HepG2 (cell line): ENCODE data around the gene SHISA7. TPM values are rescaled to one million over a fixed set of nuclear protein-coding genes. Genes with fewer than 3 reads are reported as not detected.

Source experiments
- CEBPG ChIP-seq: IDR thresholded peaks from 2 replicates; pipeline ENCODE4 v1.6.1; 2016
- ELF1 ChIP-seq: sonication (generic); formaldehyde crosslinking; IDR thresholded peaks from 2 replicates; pipeline ENCODE4 v1.4.0; 2020; ENCODE audit warnings: missing genetic modification reagents
- HES4 ChIP-seq: sonication (generic); formaldehyde crosslinking; IDR thresholded peaks from 2 replicates; pipeline ENCODE4 v1.9.0; 2021; ENCODE audit warnings: mild to moderate bottlenecking, missing genetic modification reagents, borderline replicate concordance
- HMG20A ChIP-seq: IDR thresholded peaks from 2 replicates; pipeline ENCODE4 v1.6.1; 2016; ENCODE audit warnings: borderline replicate concordance
- HOXA7 ChIP-seq: sonication (generic); formaldehyde crosslinking; IDR thresholded peaks from 2 replicates; pipeline ENCODE4 v1.8.1; 2022; ENCODE audit warnings: mild to moderate bottlenecking, missing genetic modification reagents, moderate library complexity
- TIGD3 ChIP-seq: sonication (generic); formaldehyde crosslinking; IDR thresholded peaks from 2 replicates; pipeline ENCODE4 v1.5.1; 2020; ENCODE audit warnings: mild to moderate bottlenecking, missing genetic modification reagents, borderline replicate concordance
- ZBTB37 ChIP-seq: sonication (generic); formaldehyde crosslinking; IDR thresholded peaks from 2 replicates; pipeline ENCODE4 v1.4.0; 2020; ENCODE audit warnings: mild to moderate bottlenecking, missing genetic modification reagents
- ZBTB39 ChIP-seq: sonication (generic); formaldehyde crosslinking; IDR thresholded peaks from 2 replicates; pipeline ENCODE4 v1.5.0; 2020; ENCODE audit warnings: missing genetic modification reagents
- ZBTB40 ChIP-seq, 2 experiments: fragments of 450-650 bp in 1 of 2; sonication (generic) in 1 of 2; formaldehyde crosslinking in 1 of 2; IDR thresholded peaks; 2 replicates each; pipeline versions ENCODE4 v1.6.1 to v1.8.0; 2016 to 2022; ENCODE audit warnings: antibody characterized with exemption in 1 of 2, mild to moderate bottlenecking in 1 of 2, missing genetic modification reagents in 1 of 2
- ZFP36L2 ChIP-seq: sonication (generic); formaldehyde crosslinking; IDR thresholded peaks from 2 replicates; pipeline ENCODE4 v1.4.0; 2020; ENCODE audit warnings: missing genetic modification reagents
- ZNF383 ChIP-seq: sonication (generic); formaldehyde crosslinking; IDR thresholded peaks from 2 replicates; pipeline ENCODE4 v1.4.0; 2020; ENCODE audit warnings: missing genetic modification reagents, mild to moderate bottlenecking, borderline replicate concordance
- ZNF550 ChIP-seq: sonication (generic); formaldehyde crosslinking; IDR thresholded peaks from 2 replicates; pipeline ENCODE4 v1.4.0; 2020; ENCODE audit warnings: mild to moderate bottlenecking, missing genetic modification reagents, borderline replicate concordance
- ZNF816 ChIP-seq: sonication (generic); formaldehyde crosslinking; IDR thresholded peaks from 2 replicates; pipeline ENCODE4 v1.8.0; 2022; ENCODE audit warnings: missing genetic modification reagents, mild to moderate bottlenecking, borderline replicate concordance
- ZNF878 ChIP-seq: sonication (generic); formaldehyde crosslinking; IDR thresholded peaks from 2 replicates; pipeline ENCODE4 v1.8.1; 2023; ENCODE audit warnings: mild to moderate bottlenecking, missing genetic modification reagents, moderate library complexity
- polyA plus RNA-seq, 8 experiments: library from polyadenylated mRNA; depleted of rRNA in 3 of 8; stranded (reverse) in 7 of 8; unstranded in 1 of 8; fragments of >200 nt; fragmentation: Illumina TruSeq in 4 of 8; extraction: Trizol in 4 of 8; gene quantifications; 2 replicates each; pipeline versions ENCODE4 v1.2.1 to v1.2.3, GENCODE V29; 2011 to 2016; ENCODE audit warnings: low read depth in 4 of 8, missing spikeins in 1 of 8, mixed read lengths in 1 of 8; ENCODE audit not compliant: insufficient read depth in 1 of 8
- total RNA-seq, 5 experiments: library from RNA; depleted of rRNA; stranded (reverse); fragments of >200 nt; fragmentation: Illumina TruSeq; extraction: Trizol; gene quantifications; 2 replicates each; pipeline ENCODE4 v1.2.3, GENCODE V29; 2016; ENCODE audit warnings: low read depth in 1 of 5

Gene SHISA7
- total and polyA plus RNA-seq, 2 of the 13 experiments (the other 11 are each of a cell fraction or from before 2014, with no cell fraction given) = not detected

GRCh38 chr19:55476100-55476775, 33.1 kb upstream of the SHISA7 start, which contains the start of gene ZNF628 (continued):
- TF ChIP-seq ZBTB40 (IDR thresholded peaks at IDR 0.05) (no peak), ZBTB40 (CRISPR knock-in tag; IDR thresholded peaks at IDR 0.05) (peak; percentile 90), HOXA7 (CRISPR knock-in tag) (no peak), ZNF383 (CRISPR knock-in tag) (no peak), CEBPG (no peak; the same call in 1 of the 2 replicates), ZNF816 (peak; percentile 60), ZBTB39 (CRISPR knock-in tag) (peak; percentile 85; the same call in 1 of the 2 replicates), ZNF550 (CRISPR knock-in tag) (peak; percentile 91; the same call in 1 of the 2 replicates), ZFP36L2 (CRISPR knock-in tag) (no peak), ZBTB37 (CRISPR knock-in tag) (0 out of 2 replicates have a peak, but pooled peaks have one; percentile 73), TIGD3 (CRISPR knock-in tag) (peak; percentile 64; the same call in 1 of the 2 replicates), ZNF878 (CRISPR knock-in tag) (no peak), HMG20A (no peak), ELF1 (CRISPR knock-in tag) (peak; percentile 77), HES4 (CRISPR knock-in tag) (no peak; the same call in 1 of the 2 replicates)
